ENCODE measurements around the gene BLID.

Gene BLID

GRCh38 chr11:122115524-122116379 is at the start of gene BLID:
Gene BLID (minus strand): TSS chr11:122116215. CDS start chr11:122115922, 293 bp downstream.
- no peak within 1 kb of the TSS for H2AFZ ChIP-seq (ENCODE audit: low read depth, low read length, severe bottlenecking)
- H3K9ac ChIP-seq (ENCODE audit: low read length): no peak within 1 kb of the TSS
- TF ChIP-seq CTCF (IDR thresholded peaks at IDR 0.05; ENCODE audit: insufficient read depth, low read length, poor library complexity, severe bottlenecking) (peak; percentile 61), EZH2phosphoT487 (conservative IDR thresholded peaks at IDR 0.05; ENCODE audit: low read length) (no peak)
- no peaks in the 10 kb centered on the region for H3F3A ChIP-seq (ENCODE audit: insufficient read depth)
- no peak within 1 kb of the TSS for H3K27ac ChIP-seq (ENCODE audit: low read depth, low read length)
- H3K9me3 ChIP-seq (ENCODE audit: insufficient read depth, low read length): no peaks in the 10 kb centered on the region
- H3K79me2 ChIP-seq (ENCODE audit: insufficient read depth, low read length): no peaks in the 10 kb centered on the region
- H3K27me3 ChIP-seq (ENCODE audit: low read length): no peaks in the 10 kb centered on the region
- no peaks in the 10 kb centered on the region for H4K20me1 ChIP-seq (ENCODE audit: low read depth, low read length)
- H3K9me2 ChIP-seq (replicated peaks; ENCODE audit: insufficient read depth, low read length): no peaks in the 10 kb centered on the region
- H3K36me3 ChIP-seq (ENCODE audit: low read length): no peaks in the 10 kb centered on the region
- H3K4me2 ChIP-seq (ENCODE audit: low read depth, low read length, poor library complexity, severe bottlenecking): no peak within 1 kb of the TSS
- H3K4me3 ChIP-seq (ENCODE audit: insufficient read depth, low read length, poor library complexity, severe bottlenecking): no peak within 1 kb of the TSS

- H3K79me2 ChIP-seq (ENCODE audit: insufficient read depth, low read length): no peaks in the 10 kb centered on the region
These were observed 47.2 kb upstream of the BLID start for GRCh38 chr11:122163053-122163819.

GRCh38 chr11:122162095-122162494 is 46.1 kb upstream of the BLID start:
- no peaks in the 10 kb centered on the region for H3K9me3 ChIP-seq (ENCODE audit: insufficient read depth, low read length)
- no peaks in the 10 kb centered on the region for H3K36me3 ChIP-seq (ENCODE audit: low read length)
- no peaks in the 10 kb centered on the region for H3K27me3 ChIP-seq (ENCODE audit: low read length)
- no peak overlapping the region for H3K9ac ChIP-seq (ENCODE audit: low read length)
- H3K9me2 ChIP-seq (replicated peaks; ENCODE audit: insufficient read depth, low read length): no peaks in the 10 kb centered on the region
- no peak for TF ChIP-seq CTCF (IDR thresholded peaks at IDR 0.05; ENCODE audit: insufficient read depth, low read length, poor library complexity, severe bottlenecking)
- TF ChIP-seq EZH2phosphoT487 (conservative IDR thresholded peaks at IDR 0.05; ENCODE audit: low read length): no peak
- no peak overlapping the region for H3K27ac ChIP-seq (ENCODE audit: low read depth, low read length)
- no peak overlapping the region for H2AFZ ChIP-seq (ENCODE audit: low read depth, low read length, severe bottlenecking)
- no peaks in the 10 kb centered on the region for H3F3A ChIP-seq (ENCODE audit: insufficient read depth)
- no peak overlapping the region for H3K4me2 ChIP-seq (ENCODE audit: low read depth, low read length, poor library complexity, severe bottlenecking)
- H3K4me3 ChIP-seq (ENCODE audit: insufficient read depth, low read length, poor library complexity, severe bottlenecking): no peak overlapping the region
- H3K79me2 ChIP-seq (ENCODE audit: insufficient read depth, low read length): no peaks in the 10 kb centered on the region
- H4K20me1 ChIP-seq (ENCODE audit: low read depth, low read length): no peaks in the 10 kb centered on the region

More at GRCh38 chr11:122163053-122163819, 47.2 kb upstream of the BLID start:
- no peaks in the 10 kb centered on the region for H3K9me2 ChIP-seq (replicated peaks; ENCODE audit: insufficient read depth, low read length)
- H3K36me3 ChIP-seq (ENCODE audit: low read length): no peaks in the 10 kb centered on the region
- no peaks in the 10 kb centered on the region for H3K9me3 ChIP-seq (ENCODE audit: insufficient read depth, low read length)
- no peaks in the 10 kb centered on the region for H3F3A ChIP-seq (ENCODE audit: insufficient read depth)
- H3K4me3 ChIP-seq (ENCODE audit: insufficient read depth, low read length, poor library complexity, severe bottlenecking): no peak overlapping the region
- no peak for TF ChIP-seq CTCF (IDR thresholded peaks at IDR 0.05; ENCODE audit: insufficient read depth, low read length, poor library complexity, severe bottlenecking)
- no peak for TF ChIP-seq EZH2phosphoT487 (conservative IDR thresholded peaks at IDR 0.05; ENCODE audit: low read length)
- H3K27me3 ChIP-seq (ENCODE audit: low read length): no peaks in the 10 kb centered on the region
- no peak overlapping the region for H2AFZ ChIP-seq (ENCODE audit: low read depth, low read length, severe bottlenecking)
- no peak overlapping the region for H3K9ac ChIP-seq (ENCODE audit: low read length)
- H3K27ac ChIP-seq (ENCODE audit: low read depth, low read length): no peak overlapping the region
- no peak overlapping the region for H3K4me2 ChIP-seq (ENCODE audit: low read depth, low read length, poor library complexity, severe bottlenecking)
- no peaks in the 10 kb centered on the region for H4K20me1 ChIP-seq (ENCODE audit: low read depth, low read length)
